ENCODE results near the gene PEX12. TPM values are rescaled to one million over a fixed set of nuclear protein-coding genes. Genes with fewer than 3 reads are reported as not detected.

PEX12 gene
- total and polyA plus RNA-seq, 9 of the 15 experiments (the other 6 are each of a cell fraction or from before 2014, with no cell fraction given) = 4.0 to 12.4 (median 6.4) TPM

GRCh38 chr17:35588196-35588920 is 10.0 kb upstream of the PEX12 start (continued):
- peak; percentile 50; the same call in 1 of the 2 replicates for TF ChIP-seq MGA (IDR thresholded peaks at IDR 0.05)
- no peak for TF ChIP-seq NR4A1 (CRISPR knock-in tag; IDR thresholded peaks at IDR 0.05)
- peak; percentile 31; the same call in 1 of the 2 replicates for TF ChIP-seq NR4A1 (tag; IDR thresholded peaks at IDR 0.05)
- TF ChIP-seq THRB (CRISPR knock-in tag; conservative IDR thresholded peaks at IDR 0.05) = no peak
- TF ChIP-seq HNRNPL (IDR thresholded peaks at IDR 0.05; ENCODE audit: low read depth, low read length) = no peak
- no peak for TF ChIP-seq BDP1 (IDR thresholded peaks at IDR 0.05; ENCODE audit: insufficient read depth, insufficient read length)
- no peak for TF ChIP-seq ZNF324 (CRISPR knock-in tag; IDR thresholded peaks at IDR 0.05)
- no peak for TF ChIP-seq ZZZ3 (IDR thresholded peaks at IDR 0.05)
- no peak for TF ChIP-seq ARNT (IDR thresholded peaks at IDR 0.05)
- no peak for TF ChIP-seq ZNF311 (CRISPR knock-in tag; IDR thresholded peaks at IDR 0.05)
- TF ChIP-seq ZNF316 (IDR thresholded peaks at IDR 0.05) = peak; percentile 65
- no peak for TF ChIP-seq PCBP2 (IDR thresholded peaks at IDR 0.05; ENCODE audit: low read depth, low read length, poor library complexity, severe bottlenecking)
- no peak for TF ChIP-seq DACH1 (IDR thresholded peaks at IDR 0.05; ENCODE audit: partially characterized antibody)
- TF ChIP-seq SMAD4 (CRISPR knock-in tag; conservative IDR thresholded peaks at IDR 0.05) = no peak
- no peak for TF ChIP-seq SMAD3 (CRISPR knock-in tag; conservative IDR thresholded peaks at IDR 0.05)
- no peak for TF ChIP-seq DIDO1 (tag; IDR thresholded peaks at IDR 0.05; ENCODE audit: low read depth)
- no peak for TF ChIP-seq ZNF217 (CRISPR knock-in tag; IDR thresholded peaks at IDR 0.05)
- no peak for TF ChIP-seq ZNF57 (CRISPR knock-in tag; IDR thresholded peaks at IDR 0.05)

Data from K562 (cell line).